HG03060 (cell line): ENCODE measurements around the gene STH.

Source experiments
- ATAC-seq: cut with Tn5 transposase; IDR thresholded peaks from one replicate; pipeline ENCODE4 v1.9.1; 2021; ENCODE audit warnings: low read depth, moderate number of reproducible peaks; ENCODE audit not compliant: unreplicated experiment

The STH gene

GRCh38 chr17:45982791-45983613 is 16.0 kb upstream of the STH start:
- ATAC-seq, result no peak

DNA sequence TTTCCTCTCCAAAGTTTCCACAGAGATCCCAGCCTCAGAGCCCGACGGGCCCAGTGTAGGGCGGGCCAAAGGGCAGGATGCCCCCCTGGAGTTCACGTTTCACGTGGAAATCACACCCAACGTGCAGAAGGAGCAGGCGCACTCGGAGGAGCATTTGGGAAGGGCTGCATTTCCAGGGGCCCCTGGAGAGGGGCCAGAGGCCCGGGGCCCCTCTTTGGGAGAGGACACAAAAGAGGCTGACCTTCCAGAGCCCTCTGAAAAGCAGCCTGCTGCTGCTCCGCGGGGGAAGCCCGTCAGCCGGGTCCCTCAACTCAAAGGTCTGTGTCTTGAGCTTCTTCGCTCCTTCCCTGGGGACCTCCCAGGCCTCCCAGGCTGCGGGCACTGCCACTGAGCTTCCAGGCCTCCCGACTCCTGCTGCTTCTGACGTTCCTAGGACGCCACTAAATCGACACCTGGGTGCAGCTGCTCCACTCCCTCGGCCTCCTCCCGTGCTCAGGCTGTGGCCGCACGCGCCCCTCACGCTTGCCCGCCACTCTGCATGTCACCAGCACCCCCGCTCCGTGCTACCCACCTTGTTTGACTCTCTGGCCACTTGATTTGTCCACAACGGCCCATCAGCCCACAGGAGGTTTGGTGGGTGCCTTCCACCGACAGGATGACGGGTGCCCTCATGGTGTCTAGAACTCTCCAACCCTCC is 15.3 kb upstream of the STH start:
- ATAC-seq, result no peak

DNA sequence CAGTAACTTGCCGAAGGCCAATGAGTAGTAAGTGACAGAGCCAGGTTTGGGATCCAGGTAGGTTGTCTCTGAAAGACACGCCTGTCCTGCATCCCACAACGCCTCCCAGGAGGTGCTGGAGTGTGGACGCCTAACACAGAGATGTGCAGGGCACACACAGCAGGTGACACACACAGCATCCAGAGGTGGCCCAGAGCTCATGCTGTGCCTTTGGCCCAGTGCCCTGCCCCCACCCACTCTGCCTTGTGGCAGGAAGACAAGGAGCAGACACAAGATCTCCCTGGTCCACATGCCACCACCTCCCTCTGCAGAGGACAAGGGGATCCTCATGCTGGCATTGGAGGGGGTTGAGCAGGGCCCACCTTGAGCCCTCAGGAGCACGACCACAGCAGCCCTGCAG is 14.7 kb upstream of the STH start:
- no peak for ATAC-seq

DNA sequence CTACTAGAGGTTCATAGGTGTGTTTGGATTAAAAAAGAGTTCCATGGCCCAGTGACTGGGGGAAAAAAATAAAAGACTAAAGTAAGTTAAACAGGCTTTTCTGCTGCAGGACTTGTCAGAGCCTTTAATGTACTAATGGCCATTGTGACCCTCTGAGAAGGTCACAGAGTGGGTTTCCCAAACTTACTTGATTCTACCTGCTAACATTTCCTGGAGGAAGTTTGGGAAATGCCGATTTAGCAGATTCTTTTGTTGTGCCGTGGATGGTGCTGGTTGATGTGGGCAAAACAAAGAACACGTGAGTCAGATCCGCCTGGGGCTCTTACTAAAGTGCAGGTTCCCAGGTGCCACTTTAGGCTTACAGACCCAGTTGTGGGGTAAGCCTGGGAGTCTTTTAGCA is 13.6 kb upstream of the STH start:
- no peak for ATAC-seq

- no peak for ATAC-seq
Observed at GRCh38 chr17:45986056-45986455, 13.0 kb upstream of the STH start.

DNA sequence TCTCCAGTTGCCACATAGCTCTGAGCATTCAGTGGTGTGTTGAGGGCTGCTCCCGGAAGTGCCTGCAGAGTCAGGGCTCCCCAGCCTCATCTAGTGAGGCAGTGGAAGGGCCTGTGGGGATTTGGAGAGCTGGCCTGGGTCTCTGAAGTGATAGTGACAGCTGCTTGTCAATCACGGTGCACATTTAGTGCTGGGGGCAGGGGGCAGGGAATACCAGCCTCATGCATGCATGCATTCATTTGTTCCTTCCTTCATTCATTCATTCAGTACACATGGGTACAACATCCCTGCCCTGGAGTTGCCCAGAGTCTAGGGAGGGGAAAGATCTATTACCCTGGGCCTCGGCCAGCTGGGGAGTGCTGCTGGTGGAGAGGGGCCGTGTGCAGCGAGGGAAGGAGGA is 11.3 kb upstream of the STH start:
- no peak for ATAC-seq

DNA sequence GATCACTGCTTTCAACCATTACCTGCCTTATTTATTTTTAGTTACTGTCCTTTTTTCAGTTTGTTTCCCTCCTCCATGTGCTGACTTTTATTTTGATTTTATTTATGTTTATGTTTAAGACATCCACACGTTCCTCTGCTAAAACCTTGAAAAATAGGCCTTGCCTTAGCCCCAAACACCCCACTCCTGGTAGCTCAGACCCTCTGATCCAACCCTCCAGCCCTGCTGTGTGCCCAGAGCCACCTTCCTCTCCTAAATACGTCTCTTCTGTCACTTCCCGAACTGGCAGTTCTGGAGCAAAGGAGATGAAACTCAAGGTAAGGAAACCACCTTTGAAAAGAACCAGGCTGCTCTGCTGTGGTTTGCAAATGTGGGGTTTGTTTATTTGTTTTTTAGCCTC is 9.3 kb upstream of the STH start:
- ATAC-seq, result no peak

DNA sequence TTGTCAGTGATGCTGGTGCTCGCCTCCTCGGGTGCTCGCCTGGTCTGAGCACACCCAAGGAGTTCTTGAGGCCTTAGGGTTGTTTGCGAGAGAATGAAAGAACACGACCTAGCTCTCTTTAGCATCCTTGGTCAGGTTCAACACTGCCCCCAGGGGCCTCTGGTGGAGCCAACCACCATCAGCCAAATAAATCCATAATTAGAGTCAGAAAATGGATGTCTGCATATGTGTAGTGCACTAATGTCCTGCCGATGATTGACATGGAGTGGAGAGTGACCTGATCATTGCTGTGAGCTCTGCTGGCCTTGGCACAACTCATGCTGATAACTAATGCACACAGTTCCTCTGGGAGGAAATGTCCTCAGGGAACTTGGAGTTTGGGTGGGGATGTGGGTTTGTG is 8.2 kb upstream of the STH start:
- ATAC-seq, result no peak

DNA sequence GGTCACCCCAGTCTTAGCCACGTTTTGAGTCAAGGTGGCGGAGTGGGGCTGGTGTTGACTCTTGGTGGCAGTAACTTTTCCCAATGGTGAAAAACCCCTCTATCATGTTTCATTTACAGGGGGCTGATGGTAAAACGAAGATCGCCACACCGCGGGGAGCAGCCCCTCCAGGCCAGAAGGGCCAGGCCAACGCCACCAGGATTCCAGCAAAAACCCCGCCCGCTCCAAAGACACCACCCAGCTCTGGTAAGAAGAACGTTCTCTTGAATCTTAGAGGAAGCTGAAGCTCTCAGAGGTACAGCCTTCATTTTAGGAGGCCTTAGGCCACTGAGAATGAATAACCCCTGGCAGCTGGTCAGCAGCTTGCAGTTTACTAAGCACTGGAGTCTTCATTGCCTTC is 7.7 kb upstream of the STH start:
- ATAC-seq, result no peak

DNA sequence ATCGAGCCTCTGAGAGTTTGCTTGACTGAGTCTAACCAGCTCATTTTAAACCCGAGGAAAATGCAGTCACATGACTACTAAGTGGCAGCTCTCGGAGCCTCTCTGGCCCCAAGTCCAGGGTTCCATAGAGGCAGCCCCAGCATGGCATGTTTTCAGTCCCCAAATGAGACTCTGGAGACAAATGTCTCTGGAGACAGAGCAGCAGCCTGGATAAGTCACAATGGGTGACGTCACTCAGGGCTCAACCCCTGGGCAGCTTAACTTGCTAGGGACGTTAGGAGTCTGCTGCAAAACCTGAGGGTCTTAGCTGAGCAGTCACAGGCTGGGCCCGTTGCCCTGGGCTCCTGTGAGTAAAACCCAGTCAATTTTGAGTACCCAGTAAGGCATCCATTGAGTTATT is 6.9 kb upstream of the STH start:
- ATAC-seq, result no peak

- ATAC-seq, result no peak
Observed at GRCh38 chr17:45992904-45993303, 6.1 kb upstream of the STH start.

DNA sequence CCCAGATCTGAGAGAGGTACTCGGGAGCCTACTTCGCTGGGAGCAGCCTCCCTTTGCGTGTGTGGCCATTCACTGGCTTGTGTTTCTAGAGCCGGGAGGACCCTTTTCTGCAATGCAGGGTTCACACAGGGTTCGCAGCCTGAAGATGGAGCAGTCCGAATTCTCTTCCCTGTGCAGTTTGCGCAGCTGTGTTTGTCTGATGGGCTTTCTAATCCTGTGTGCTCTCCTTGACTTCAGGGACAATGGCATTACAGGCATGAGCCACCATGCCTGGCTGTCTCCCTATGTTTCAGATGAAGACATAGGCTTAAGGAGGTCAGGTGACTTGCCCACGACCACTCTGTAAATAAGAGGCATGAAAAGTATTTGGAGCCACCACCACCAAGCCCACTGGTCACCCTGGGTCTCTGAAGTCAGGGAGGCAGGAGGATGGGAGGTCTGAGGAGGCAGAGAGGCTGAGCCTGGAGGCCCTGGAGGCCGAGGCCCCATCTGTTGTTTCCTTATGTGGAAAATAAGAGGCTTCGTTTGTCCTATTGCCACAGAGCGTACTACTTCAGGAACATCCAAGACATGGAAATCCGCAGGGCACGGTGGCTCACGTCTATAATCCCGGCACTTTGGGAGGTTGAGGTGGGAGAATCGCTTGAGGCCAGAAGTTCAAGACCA is 5.0 kb upstream of the STH start:
- ATAC-seq, result no peak

DNA sequence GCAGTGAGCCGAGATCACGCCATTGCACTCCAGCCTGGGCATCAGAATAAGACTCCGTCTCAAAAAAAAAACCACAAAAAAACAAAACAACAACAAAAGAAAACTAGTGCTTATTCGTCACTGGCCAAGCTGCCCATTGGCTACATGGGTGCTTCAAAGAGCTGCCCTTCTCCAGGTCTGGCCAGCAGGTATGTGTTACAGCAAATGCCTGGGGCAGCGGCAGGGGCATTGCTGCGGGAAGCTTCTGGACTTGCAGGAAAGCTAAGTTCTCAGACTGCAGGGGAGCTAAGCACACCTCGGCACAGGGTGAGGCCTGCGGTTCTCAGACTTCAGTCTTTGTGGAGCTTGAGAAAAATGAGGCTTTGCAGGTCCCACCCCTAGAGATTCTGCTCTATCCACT is 4.1 kb upstream of the STH start:
- ATAC-seq, result no peak

- ATAC-seq, result no peak
Observed at GRCh38 chr17:45995627-45996270, 3.3 kb upstream of the STH start.

DNA sequence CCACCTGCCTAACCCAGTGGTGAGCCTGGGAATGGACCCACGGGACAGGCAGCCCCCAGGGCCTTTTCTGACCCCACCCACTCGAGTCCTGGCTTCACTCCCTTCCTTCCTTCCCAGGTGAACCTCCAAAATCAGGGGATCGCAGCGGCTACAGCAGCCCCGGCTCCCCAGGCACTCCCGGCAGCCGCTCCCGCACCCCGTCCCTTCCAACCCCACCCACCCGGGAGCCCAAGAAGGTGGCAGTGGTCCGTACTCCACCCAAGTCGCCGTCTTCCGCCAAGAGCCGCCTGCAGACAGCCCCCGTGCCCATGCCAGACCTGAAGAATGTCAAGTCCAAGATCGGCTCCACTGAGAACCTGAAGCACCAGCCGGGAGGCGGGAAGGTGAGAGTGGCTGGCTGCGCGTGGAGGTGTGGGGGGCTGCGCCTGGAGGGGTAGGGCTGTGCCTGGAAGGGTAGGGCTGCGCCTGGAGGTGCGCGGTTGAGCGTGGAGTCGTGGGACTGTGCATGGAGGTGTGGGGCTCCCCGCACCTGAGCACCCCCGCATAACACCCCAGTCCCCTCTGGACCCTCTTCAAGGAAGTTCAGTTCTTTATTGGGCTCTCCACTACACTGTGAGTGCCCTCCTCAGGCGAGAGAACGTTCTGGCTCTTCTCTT is 2.6 kb upstream of the STH start:
- no peak for ATAC-seq

GRCh38 chr17:45997166-45997565 is 1.9 kb upstream of the STH start:
- ATAC-seq, result no peak

GRCh38 chr17:45997624-45998023 is 1.4 kb upstream of the STH start:
- ATAC-seq, result no peak

DNA sequence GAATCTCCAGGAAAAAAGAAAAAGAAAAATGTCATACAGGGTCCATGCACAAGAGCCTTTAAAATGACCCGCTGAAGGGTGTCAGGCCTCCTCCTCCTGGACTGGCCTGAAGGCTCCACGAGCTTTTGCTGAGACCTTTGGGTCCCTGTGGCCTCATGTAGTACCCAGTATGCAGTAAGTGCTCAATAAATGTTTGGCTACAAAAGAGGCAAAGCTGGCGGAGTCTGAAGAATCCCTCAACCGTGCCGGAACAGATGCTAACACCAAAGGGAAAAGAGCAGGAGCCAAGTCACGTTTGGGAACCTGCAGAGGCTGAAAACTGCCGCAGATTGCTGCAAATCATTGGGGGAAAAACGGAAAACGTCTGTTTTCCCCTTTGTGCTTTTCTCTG is 845 bp downstream of the STH start:
- no peak for ATAC-seq

DNA sequence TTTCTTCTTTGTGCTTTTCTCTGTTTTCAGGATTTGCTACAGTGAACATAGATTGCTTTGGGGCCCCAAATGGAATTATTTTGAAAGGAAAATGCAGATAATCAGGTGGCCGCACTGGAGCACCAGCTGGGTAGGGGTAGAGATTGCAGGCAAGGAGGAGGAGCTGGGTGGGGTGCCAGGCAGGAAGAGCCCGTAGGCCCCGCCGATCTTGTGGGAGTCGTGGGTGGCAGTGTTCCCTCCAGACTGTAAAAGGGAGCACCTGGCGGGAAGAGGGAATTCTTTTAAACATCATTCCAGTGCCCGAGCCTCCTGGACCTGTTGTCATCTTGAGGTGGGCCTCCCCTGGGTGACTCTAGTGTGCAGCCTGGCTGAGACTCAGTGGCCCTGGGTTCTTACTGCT is 1.2 kb downstream of the STH start:
- ATAC-seq, result no peak

- no peak for ATAC-seq
Observed at GRCh38 chr17:46000757-46001156, 1.7 kb downstream of the STH start.
